ENCODE data around the gene MYL6. TPM values are rescaled to one million over a fixed set of nuclear protein-coding genes. Genes with fewer than 3 reads are reported as not detected.
A peak's percentile ranks its signal among the peaks of the same experiment; 100 is the strongest.

MYL6 gene
- total and polyA plus RNA-seq, 9 of the 15 experiments (the other 6 are each of a cell fraction or from before 2014, with no cell fraction given) = 557 to 1,664 (median 958) TPM

- TF ChIP-seq ZNF407 (IDR thresholded peaks at IDR 0.05; ENCODE audit: low read depth) = no peak
- peak; percentile 98 for TF ChIP-seq LCOR (CRISPR knock-in tag; IDR thresholded peaks at IDR 0.05)
- peak; percentile 53; the same call in 1 of the 2 replicates for TF ChIP-seq ZBTB7A (IDR thresholded peaks at IDR 0.05; ENCODE audit: borderline replicate concordance, control insufficient read depth, low read depth, low read length)
- TF ChIP-seq POLR2A (conservative IDR thresholded peaks at IDR 0.05) = peak; percentile 94
- TF ChIP-seq PYGO2 (tag; IDR thresholded peaks at IDR 0.05) = no peak
- TF ChIP-seq ZC3H4 (CRISPR knock-in tag; IDR thresholded peaks at IDR 0.05; ENCODE audit: borderline replicate concordance) = 0 out of 2 replicates have a peak, but pooled peaks have one; percentile 24
- no peak for TF ChIP-seq NCOA4 (IDR thresholded peaks at IDR 0.05; ENCODE audit: partially characterized antibody)
- TF ChIP-seq CEBPG (CRISPR knock-in tag; IDR thresholded peaks at IDR 0.05) = peak; percentile 86
- no peak; a peak in 2 of 4 replicates for TF ChIP-seq CEBPG (tag; conservative IDR thresholded peaks at IDR 0.05 in 1 of 2, IDR thresholded peaks at IDR 0.05 in 1 of 2)
- TF ChIP-seq BCLAF1 (IDR thresholded peaks at IDR 0.05; ENCODE audit: borderline replicate concordance in 1 of 2, control insufficient read depth in 1 of 2, low read depth in 2 of 2, low read length in 1 of 2) = no peak
- no peak for TF ChIP-seq HBP1 (CRISPR knock-in tag; IDR thresholded peaks at IDR 0.05)
- TF ChIP-seq ZKSCAN8 (CRISPR knock-in tag; IDR thresholded peaks at IDR 0.05) = no peak
Measured at GRCh38 chr12:56127888-56128669, 30.1 kb upstream of the MYL6 start, which contains the start of gene ESYT1 (continued).

All from K562 (cell line).